ENCODE data around the gene DNAJC5G. TPM values are rescaled to one million over a fixed set of nuclear protein-coding genes. Genes with fewer than 3 reads are reported as not detected.
A peak's percentile ranks its signal among the peaks of the same experiment; 100 is the strongest.

DNAJC5G gene
- total and polyA plus RNA-seq, 2 of the 13 experiments (the other 11 are each of a cell fraction or from before 2014, with no cell fraction given), result 0.05 TPM; not detected in 1

- TF ChIP-seq POGK (CRISPR knock-in tag; conservative IDR thresholded peaks at IDR 0.05) (peak; percentile 93), ZNF672 (CRISPR knock-in tag; IDR thresholded peaks at IDR 0.05) (no peak), ZNF616 (CRISPR knock-in tag; IDR thresholded peaks at IDR 0.05; ENCODE audit: low read depth) (no peak), POLR2G (IDR thresholded peaks at IDR 0.05; ENCODE audit: low read depth, low read length) (peak; percentile 72), RXRB (CRISPR knock-in tag; IDR thresholded peaks at IDR 0.05; ENCODE audit: borderline replicate concordance) (peak; percentile 91), PCBP1 (IDR thresholded peaks at IDR 0.05; ENCODE audit: borderline replicate concordance, low read depth, low read length) (no peak), NFE2L1 (CRISPR knock-in tag; IDR thresholded peaks at IDR 0.05; ENCODE audit: borderline replicate concordance) (0 out of 2 replicates have a peak, but pooled peaks have one; percentile 14), ZNF883 (CRISPR knock-in tag; IDR thresholded peaks at IDR 0.05; ENCODE audit: not compliant biosample characterization) (no peak), ZNF660 (CRISPR knock-in tag; IDR thresholded peaks at IDR 0.05; ENCODE audit: borderline replicate concordance, low read depth) (no peak), ZNF318 (CRISPR knock-in tag; IDR thresholded peaks at IDR 0.05) (no peak), MNT (IDR thresholded peaks at IDR 0.05) (peak; percentile 74), IRF9 (CRISPR knock-in tag; IDR thresholded peaks at IDR 0.05; ENCODE audit: borderline replicate concordance) (peak; percentile 83), DNMT3B (CRISPR knock-in tag; conservative IDR thresholded peaks at IDR 0.05) (peak; percentile 89)
Observed at GRCh38 chr2:27320958-27321543, 45.8 kb downstream of the DNAJC5G start (continued).
